Upper lobe of left lung (tissue), 6 donors: Measurements from ENCODE around the gene NBEA. TPM values are rescaled to one million over a fixed set of nuclear protein-coding genes. Genes with fewer than 3 reads are reported as not detected.

Experiments used
- ATAC-seq, 2 donors: fragments of 200-7000 bp; cut with Tn5 transposase; one replicate each; pipeline ENCODE4 v1.9.1; 2022; ENCODE audit warnings: mild to moderate bottlenecking in 2 of 2, moderate library complexity in 2 of 2; ENCODE audit not compliant: low FRiP score in 2 of 2
- DNase-seq, 2 donors: peaks; one replicate each; pipeline ENCODE4 v3.0.0-alpha.2; 2019 to 2020
- H3K27ac ChIP-seq, 4 donors: fragments of 200-600 bp; sonication (generic); one replicate each; pipeline ENCODE4 v1.5.1; 2016 to 2019
- H3K27me3 ChIP-seq, 4 donors: fragments of 200-600 bp; sonication (generic); one replicate each; pipeline ENCODE4 v1.5.1; 2017 to 2019
- H3K36me3 ChIP-seq, 4 donors: fragments of 200-600 bp; sonication (generic); one replicate each; pipeline ENCODE4 v1.5.1; 2016 to 2019
- H3K4me1 ChIP-seq, 4 donors: fragments of 200-600 bp; sonication (generic); one replicate each; pipeline ENCODE4 v1.5.1; 2018 to 2019
- H3K4me3 ChIP-seq, 4 donors: fragments of 200-600 bp; sonication (generic); one replicate each; pipeline ENCODE4 v1.5.1; 2017 to 2019; ENCODE audit warnings: mild to moderate bottlenecking in 2 of 4, moderate library complexity in 1 of 4
- H3K9me3 ChIP-seq, 4 donors: fragments of 200-600 bp; sonication (generic); one replicate each; pipeline ENCODE4 v1.5.1; 2018 to 2019
- CTCF ChIP-seq, 6 experiments: fragments of 450-650 bp in 4 of 6; fragments of 200-600 bp in 2 of 6; sonication (generic) in 2 of 6; IDR thresholded peaks; one replicate each; pipeline ENCODE4 v1.5.1; 2016 to 2019; ENCODE audit warnings: antibody characterized with exemption in 6 of 6
- EP300 ChIP-seq, 4 donors: sonication (generic); formaldehyde crosslinking; IDR thresholded peaks; one replicate each; pipeline ENCODE4 v1.5.1; 2017; ENCODE audit warnings: antibody characterized with exemption in 4 of 4, control low read depth in 2 of 4
- POLR2A ChIP-seq, 4 donors: fragments of 450-650 bp; IDR thresholded peaks; one replicate each; pipeline ENCODE4 v1.5.1; 2016 to 2017; ENCODE audit warnings: antibody characterized with exemption in 4 of 4, mild to moderate bottlenecking in 2 of 4
- POLR2AphosphoS5 ChIP-seq, 2 donors: sonication (generic); formaldehyde crosslinking; IDR thresholded peaks; one replicate each; pipeline ENCODE4 v1.5.1; 2017; ENCODE audit warnings: antibody characterized with exemption in 2 of 2
- WGBS, 2 donors: methylation state at CpG; one replicate each; pipeline ENCODE4 v1.1.5; 2017 to 2018; 5-methylcytosine and 5-hydroxymethylcytosine counted together
- total RNA-seq, 6 donors: library from RNA; depleted of rRNA in 4 of 6; stranded (reverse); fragments of >200 nt in 4 of 6; gene quantifications; one replicate each; pipeline versions ENCODE4 v1.1.0 to v1.2.1, GENCODE V29; 2016 to 2021
- donor health status: DM: no; HTN: no; CAD: no; lungs with moderate emphysema.
- donor health status: DM: no; HTN: yes; CAD: no; lungs with severe emphysema.

The NBEA gene
- total RNA-seq, 6 donors from 2014 or later = 2.7 to 21.4 (median 5.5) TPM

- peaks cover 0 to 4% (median 0%) of the 10 kb centered on the region in 4 donors for H3K9me3 ChIP-seq
- H3K4me3 ChIP-seq = no peak overlapping the region
- WGBS, 2 donors = 46 to 63% methylated on average over 7 of the region's 7 CpGs
- no peak for TF ChIP-seq POLR2A (IDR thresholded peaks at IDR 0.05)
- no peak for TF ChIP-seq POLR2AphosphoS5 (IDR thresholded peaks at IDR 0.05)
- TF ChIP-seq EP300 (IDR thresholded peaks at IDR 0.05) = no peak
- TF ChIP-seq CTCF (IDR thresholded peaks at IDR 0.05) = no peak
- no peak for ATAC-seq
- no peak overlapping the region for H3K27ac ChIP-seq
- no peak for DNase-seq
- H3K27me3 ChIP-seq = peaks cover 0 to 37% (median 14%) of the 10 kb centered on the region in 4 donors
- peaks cover 0 to 26% (median 14%) of the 10 kb centered on the region in 4 donors for H3K4me1 ChIP-seq
- H3K36me3 ChIP-seq = no peaks in the 10 kb centered on the region
Observed at GRCh38 chr13:35472323-35472881, 530.3 kb downstream of the NBEA start.

- H3K4me3 ChIP-seq = no peak overlapping the region
- peaks cover 0 to 26% (median 14%) of the 10 kb centered on the region in 4 donors for H3K4me1 ChIP-seq
- TF ChIP-seq CTCF (IDR thresholded peaks at IDR 0.05) = no peak
- no peak for TF ChIP-seq POLR2A (IDR thresholded peaks at IDR 0.05)
- no peak for TF ChIP-seq POLR2AphosphoS5 (IDR thresholded peaks at IDR 0.05)
- TF ChIP-seq EP300 (IDR thresholded peaks at IDR 0.05) = no peak
- DNase-seq (no peak), ATAC-seq (no peak)
- H3K9me3 ChIP-seq = peaks cover 0 to 4% (median 0%) of the 10 kb centered on the region in 4 donors
- peaks cover 0 to 40% (median 18%) of the 10 kb centered on the region in 4 donors for H3K27me3 ChIP-seq
- H3K36me3 ChIP-seq = no peaks in the 10 kb centered on the region
- H3K27ac ChIP-seq = no peak overlapping the region
Observed at GRCh38 chr13:35473206-35473775, 531.2 kb downstream of the NBEA start.

- ATAC-seq (no peak), DNase-seq (no peak)
- no peak overlapping the region for H3K4me3 ChIP-seq
Observed at GRCh38 chr13:35473802-35474201, 531.7 kb downstream of the NBEA start.

GRCh38 chr13:35474496-35475211 lies 532.6 kb downstream of the NBEA start:
- no peak for DNase-seq
- Histone ChIP-seq H3K27ac (no peak overlapping the region), H3K4me3 (peak overlapping the region in 3 of 4 donors; percentile 25 to 41 (median 31)), H3K36me3 (no peaks in the 10 kb centered on the region), H3K9me3 (peaks cover 0 to 4% (median 0%) of the 10 kb centered on the region in 4 donors), H3K4me1 (peaks cover 0 to 26% (median 14%) of the 10 kb centered on the region in 4 donors), H3K27me3 (peaks cover 0 to 46% (median 21%) of the 10 kb centered on the region in 4 donors)
- TF ChIP-seq POLR2A (IDR thresholded peaks at IDR 0.05) (no peak), POLR2AphosphoS5 (IDR thresholded peaks at IDR 0.05) (no peak), CTCF (IDR thresholded peaks at IDR 0.05) (no peak), EP300 (IDR thresholded peaks at IDR 0.05) (no peak)
- ATAC-seq = no peak
- 25 to 26% methylated on average over 17 of the region's 17 CpGs for WGBS, 2 donors

More at GRCh38 chr13:35473802-35474201, 531.7 kb downstream of the NBEA start:
- peaks cover 0 to 26% (median 14%) of the 10 kb centered on the region in 4 donors for H3K4me1 ChIP-seq
- no peak for TF ChIP-seq CTCF (IDR thresholded peaks at IDR 0.05)
- TF ChIP-seq POLR2AphosphoS5 (IDR thresholded peaks at IDR 0.05) = no peak
- no peak for TF ChIP-seq EP300 (IDR thresholded peaks at IDR 0.05)
- no peak for TF ChIP-seq POLR2A (IDR thresholded peaks at IDR 0.05)
- no peak overlapping the region for H3K27ac ChIP-seq
- peaks cover 0 to 45% (median 20%) of the 10 kb centered on the region in 4 donors for H3K27me3 ChIP-seq
- 68 to 73% methylated on average over 2 of the region's 2 CpGs for WGBS, 2 donors
- no peaks in the 10 kb centered on the region for H3K36me3 ChIP-seq
- peaks cover 0 to 4% (median 0%) of the 10 kb centered on the region in 4 donors for H3K9me3 ChIP-seq
